Progenitor cell of endocrine pancreas (in vitro differentiated cells): ENCODE data around the gene GPR37. TPM values are rescaled to one million over a fixed set of nuclear protein-coding genes. Genes with fewer than 3 reads are reported as not detected.

Experiments used
- DNase-seq: peaks from one replicate; pipeline ENCODE4 v3.0.0; 2021; ENCODE audit warnings: low spot score; ENCODE audit not compliant: unreplicated experiment
- H3K27ac Mint-ChIP-seq: 2 replicates; pipeline ENCODE4 v1.8.0; 2021; ENCODE audit warnings: mild to moderate bottlenecking, moderate library complexity, mixed read lengths
- H3K27me3 Mint-ChIP-seq: 2 replicates; pipeline ENCODE4 v1.8.0; 2021; ENCODE audit warnings: mixed read lengths
- H3K36me3 Mint-ChIP-seq: 2 replicates; pipeline ENCODE4 v1.8.0; 2022; ENCODE audit warnings: mixed read lengths; ENCODE audit not compliant: insufficient read depth
- H3K4me1 Mint-ChIP-seq: 2 replicates; pipeline ENCODE4 v1.8.0; 2021; ENCODE audit warnings: low read depth, mixed read lengths
- H3K4me3 Mint-ChIP-seq: 2 replicates; pipeline ENCODE4 v1.8.0; 2021; ENCODE audit warnings: low read depth, mild to moderate bottlenecking, moderate library complexity, mixed read lengths
- H3K9me3 Mint-ChIP-seq: 2 replicates; pipeline ENCODE4 v1.8.0; 2021; ENCODE audit warnings: low read depth, mixed read lengths
- CTCF ChIP-seq: fragments of 200-600 bp; sonication (generic); IDR thresholded peaks from one replicate; pipeline ENCODE4 v1.5.0; 2021; ENCODE audit warnings: antibody characterized with exemption, mild to moderate bottlenecking; ENCODE audit not compliant: unreplicated experiment
- total RNA-seq: library from RNA; stranded (reverse); gene quantifications from 2 replicates; pipeline ENCODE4 v1.2.1, GENCODE V29; 2021

The GPR37 gene
- total RNA-seq, 1 donor from 2014 or later: 6.6 TPM

GRCh38 chr7:124758327-124758726 is 7.3 kb downstream of the GPR37 start:
- Mint-ChIP-seq H3K4me3 (no peak overlapping the region), H3K27me3 (peaks cover 4% of the 10 kb centered on the region), H3K27ac (no peak overlapping the region), H3K4me1 (peaks cover 16% of the 10 kb centered on the region), H3K9me3 (no peaks in the 10 kb centered on the region), H3K36me3 (peaks cover 3% of the 10 kb centered on the region)
- no peak for TF ChIP-seq CTCF
- DNase-seq: no peak

- no peak for TF ChIP-seq CTCF
- no peaks in the 10 kb centered on the region for H3K27me3 Mint-ChIP-seq
- H3K9me3 Mint-ChIP-seq: no peaks in the 10 kb centered on the region
- peaks cover 8% of the 10 kb centered on the region for H3K4me1 Mint-ChIP-seq
- H3K36me3 Mint-ChIP-seq: no peaks in the 10 kb centered on the region
- no peak overlapping the region for H3K27ac Mint-ChIP-seq
- no peak for DNase-seq
- H3K4me3 Mint-ChIP-seq: no peak overlapping the region
These were observed 10.9 kb downstream of the GPR37 start for GRCh38 chr7:124754576-124755268.

- Mint-ChIP-seq H3K27me3 (no peaks in the 10 kb centered on the region), H3K36me3 (no peaks in the 10 kb centered on the region), H3K9me3 (no peaks in the 10 kb centered on the region), H3K4me3 (no peak overlapping the region), H3K4me1 (peaks cover 8% of the 10 kb centered on the region), H3K27ac (no peak overlapping the region)
- TF ChIP-seq CTCF: no peak
- DNase-seq: no peak
These were observed 13.3 kb downstream of the GPR37 start for GRCh38 chr7:124752310-124752709.

- peaks cover 8% of the 10 kb centered on the region for H3K4me1 Mint-ChIP-seq
- H3K27ac Mint-ChIP-seq: no peak overlapping the region
- no peak overlapping the region for H3K4me3 Mint-ChIP-seq
- TF ChIP-seq CTCF: no peak
- no peak for DNase-seq
- H3K36me3 Mint-ChIP-seq: no peaks in the 10 kb centered on the region
- H3K9me3 Mint-ChIP-seq: no peaks in the 10 kb centered on the region
- no peaks in the 10 kb centered on the region for H3K27me3 Mint-ChIP-seq
These were observed 14.6 kb downstream of the GPR37 start for GRCh38 chr7:124751027-124751426.

- H3K4me1 Mint-ChIP-seq: no peaks in the 10 kb centered on the region
- TF ChIP-seq CTCF: no peak
- H3K27ac Mint-ChIP-seq: no peak overlapping the region
- no peak overlapping the region for H3K4me3 Mint-ChIP-seq
- H3K36me3 Mint-ChIP-seq: no peaks in the 10 kb centered on the region
- no peaks in the 10 kb centered on the region for H3K9me3 Mint-ChIP-seq
- H3K27me3 Mint-ChIP-seq: no peaks in the 10 kb centered on the region
- DNase-seq: no peak
These were observed 18.5 kb downstream of the GPR37 start for GRCh38 chr7:124747072-124747471.
